Measurements from ENCODE around the gene SEZ6.

The SEZ6 gene

GRCh38 chr17:28974451-28974850 is 31.4 kb downstream of the SEZ6 start:
- DNase-seq, result no peak

DNA sequence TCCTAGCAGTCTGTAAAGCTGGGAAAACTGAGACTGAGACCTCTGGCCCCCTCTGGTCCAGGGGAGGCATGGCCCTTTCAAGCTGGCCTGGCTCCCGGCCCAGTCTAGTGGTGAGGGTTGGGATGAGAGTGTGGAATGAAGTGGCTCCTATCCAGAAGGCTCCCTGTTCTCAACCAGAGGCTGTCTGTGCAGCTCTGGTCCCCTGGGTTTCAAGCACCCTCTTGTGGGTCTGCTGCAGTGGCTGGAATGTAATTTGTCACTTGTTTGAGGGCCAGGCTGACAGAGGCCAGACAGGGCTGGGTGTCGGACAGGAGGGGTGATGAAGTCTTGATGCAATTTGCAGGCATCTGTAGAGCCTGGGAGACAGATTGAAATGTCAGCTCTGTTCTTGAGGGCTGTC is 32.4 kb downstream of the SEZ6 start:
- DNase-seq, result peak in 1 of 2 donors; percentile 15

DNA sequence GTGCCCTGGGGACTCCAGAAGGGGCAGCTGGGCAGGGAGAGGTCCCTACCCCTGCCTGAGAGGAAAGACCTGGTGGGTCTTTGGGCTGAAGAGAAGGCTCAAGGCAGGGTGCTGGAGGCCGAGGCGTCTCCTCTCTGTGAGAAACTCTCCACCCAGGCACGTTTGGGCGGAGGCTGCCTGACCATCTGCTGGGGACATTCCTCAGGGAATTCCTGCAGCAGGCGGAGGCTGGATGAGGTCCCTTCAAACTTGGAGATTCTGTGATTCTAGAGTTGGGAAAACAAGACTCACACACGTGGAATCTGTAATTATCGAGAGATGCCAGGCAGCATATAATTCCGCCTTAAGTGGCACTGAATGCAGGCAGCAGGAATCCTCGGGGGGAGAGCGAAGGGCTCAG is 33.4 kb downstream of the SEZ6 start:
- no peak for DNase-seq

GRCh38 chr17:28970879-28971278 is 35.0 kb downstream of the SEZ6 start:
- peak; percentile 34 to 40 for DNase-seq

- DNase-seq, result no peak
These were observed 36.0 kb downstream of the SEZ6 start for GRCh38 chr17:28969706-28970393.

DNA sequence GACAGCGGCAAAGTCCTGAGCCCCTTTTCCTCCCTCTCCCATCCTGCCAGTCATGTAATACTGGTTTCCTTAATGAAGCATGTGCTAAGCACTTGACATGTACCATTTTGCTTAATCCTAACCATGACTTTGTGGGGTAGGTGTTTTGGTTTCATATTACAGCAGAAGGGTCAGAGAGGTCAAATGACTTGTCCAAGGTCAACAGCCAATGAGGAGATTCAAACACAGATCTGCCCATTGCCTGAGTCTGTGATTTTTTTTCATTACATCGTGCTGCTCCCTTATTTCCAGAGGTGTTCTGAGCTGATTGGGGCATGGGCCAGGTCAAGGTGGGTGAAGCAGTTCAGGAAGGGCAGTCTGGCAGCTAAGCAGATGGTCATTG is 36.9 kb downstream of the SEZ6 start:
- no peak for DNase-seq

- DNase-seq, result no peak
These were observed 37.5 kb downstream of the SEZ6 start for GRCh38 chr17:28968231-28968913.

DNA sequence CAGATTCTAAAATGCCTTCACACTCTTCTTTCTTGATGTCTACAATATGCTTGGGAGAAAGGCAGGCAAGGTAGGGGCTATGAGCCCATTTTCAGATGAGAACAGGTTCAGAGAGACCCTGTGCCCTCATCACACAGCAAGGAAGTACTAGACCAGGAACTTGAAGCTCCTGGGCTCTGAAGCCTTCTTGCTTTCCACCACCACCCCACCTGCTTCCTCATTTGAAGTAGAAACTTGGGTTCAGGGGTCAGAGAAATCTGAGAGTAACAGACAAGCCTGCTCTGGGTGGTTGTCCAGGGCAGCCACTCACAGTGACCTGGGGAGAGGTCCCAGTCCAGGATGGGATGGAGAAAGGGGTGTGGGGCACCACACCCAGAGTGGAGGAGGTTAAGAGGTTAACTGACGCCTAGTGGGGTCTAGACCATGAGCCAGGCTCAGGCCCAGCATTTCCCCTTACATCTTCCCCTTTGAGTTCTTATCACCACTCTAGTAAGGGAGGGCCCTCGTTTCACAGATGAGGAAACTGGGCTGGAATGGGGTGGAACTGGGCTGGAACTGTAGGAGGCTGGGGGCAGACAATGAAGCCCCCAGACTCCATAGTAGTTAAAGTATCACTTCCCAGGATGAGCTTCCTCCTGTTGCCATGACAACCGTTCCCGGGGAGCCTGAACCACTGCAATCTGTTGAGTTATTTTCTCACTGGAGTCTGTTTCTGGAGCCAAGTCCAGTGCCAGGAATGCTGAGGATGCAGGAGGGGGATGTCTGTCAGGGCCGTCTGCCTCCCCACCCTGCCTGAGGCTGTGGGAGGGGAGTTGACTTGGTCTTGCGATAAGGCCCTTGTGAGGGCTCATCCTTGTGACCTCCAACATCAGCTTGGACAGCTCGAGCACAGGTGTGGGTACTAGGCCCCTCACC is 38.4 kb downstream of the SEZ6 start:
- DNase-seq, result no peak

- DNase-seq, result no peak
These were observed 42.0 kb downstream of the SEZ6 start for GRCh38 chr17:28963841-28964240.

- DNase-seq, result no peak
These were observed 42.7 kb downstream of the SEZ6 start for GRCh38 chr17:28963055-28963611.

GRCh38 chr17:28961391-28961790 is 44.4 kb downstream of the SEZ6 start:
- DNase-seq, result no peak

- DNase-seq, result no peak
These were observed 45.4 kb downstream of the SEZ6 start for GRCh38 chr17:28960256-28961061.

DNA sequence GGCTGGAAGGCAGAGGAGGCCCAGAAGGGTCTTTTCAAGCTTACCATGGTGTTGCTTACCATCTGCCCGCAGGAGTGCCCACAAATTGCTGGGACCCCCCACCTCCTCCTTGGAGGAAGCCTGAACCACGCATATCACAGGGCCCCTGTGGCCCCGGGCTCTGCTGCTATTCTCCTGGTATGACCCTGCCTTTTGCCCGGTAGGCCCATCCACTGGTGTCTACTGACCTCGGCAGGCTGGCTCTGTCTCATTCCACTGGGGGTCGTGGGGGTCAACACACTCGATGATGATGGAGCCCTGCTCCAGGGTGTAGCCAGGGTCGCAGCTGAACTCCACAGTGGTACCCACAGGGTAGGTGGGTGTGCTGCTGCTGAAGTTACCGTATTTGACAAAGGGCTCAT is 46.4 kb downstream of the SEZ6 start:
- no peak for DNase-seq

DNA sequence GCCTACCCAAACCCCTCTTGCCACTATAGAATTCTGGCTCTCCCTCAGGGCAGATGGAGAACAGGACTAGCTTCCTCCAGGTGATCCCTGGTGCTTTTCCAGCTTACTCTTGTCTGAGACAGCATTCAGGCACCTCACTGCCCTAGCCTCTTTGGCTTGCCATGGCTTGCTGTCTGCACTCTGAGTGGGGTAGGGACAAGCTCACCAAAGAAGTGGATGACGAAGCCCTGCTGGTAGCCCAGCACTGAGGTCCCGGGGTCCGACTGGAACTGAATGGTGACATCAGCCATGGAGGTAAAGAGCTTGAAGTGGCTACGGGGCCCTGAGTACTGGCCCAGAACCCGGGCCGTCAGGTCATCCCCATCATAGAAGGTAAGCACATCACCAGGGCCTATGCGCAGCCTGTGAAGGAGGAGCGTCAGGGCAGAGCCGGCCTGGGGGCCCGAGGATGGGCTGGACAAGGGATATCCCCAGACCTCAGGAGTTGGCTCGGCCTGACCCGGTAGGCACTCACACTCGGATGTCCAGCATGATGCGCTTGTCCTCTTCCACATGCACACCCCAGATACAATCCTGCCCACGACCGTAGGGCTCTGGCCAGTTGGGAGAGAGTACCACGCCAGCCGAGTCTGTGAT is 46.9 kb downstream of the SEZ6 start:
- no peak for DNase-seq

- DNase-seq, result no peak
These were observed 47.9 kb downstream of the SEZ6 start for GRCh38 chr17:28957992-28958355.

- no peak for DNase-seq
These were observed 48.4 kb downstream of the SEZ6 start for GRCh38 chr17:28957277-28957991.

DNA sequence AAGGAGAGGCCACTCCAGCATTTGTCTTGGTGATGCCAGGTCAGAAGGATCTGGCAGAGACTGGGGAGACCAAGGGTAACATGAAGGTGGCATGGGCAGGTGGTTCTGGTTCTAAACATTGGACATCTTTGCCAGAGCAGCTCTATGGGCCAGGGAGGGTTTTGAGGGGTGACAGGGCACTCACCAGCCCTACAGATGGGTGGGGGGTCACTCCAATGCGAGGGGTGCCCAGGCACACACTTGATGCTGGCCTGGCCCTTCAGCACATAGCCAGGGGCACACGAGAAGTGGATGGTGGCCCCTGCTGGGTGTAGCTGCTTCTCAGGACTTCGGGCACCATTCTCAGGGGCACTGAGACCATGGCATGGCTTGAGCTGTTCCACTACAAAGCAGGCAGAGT is 49.0 kb downstream of the SEZ6 start:
- no peak for DNase-seq

DNA sequence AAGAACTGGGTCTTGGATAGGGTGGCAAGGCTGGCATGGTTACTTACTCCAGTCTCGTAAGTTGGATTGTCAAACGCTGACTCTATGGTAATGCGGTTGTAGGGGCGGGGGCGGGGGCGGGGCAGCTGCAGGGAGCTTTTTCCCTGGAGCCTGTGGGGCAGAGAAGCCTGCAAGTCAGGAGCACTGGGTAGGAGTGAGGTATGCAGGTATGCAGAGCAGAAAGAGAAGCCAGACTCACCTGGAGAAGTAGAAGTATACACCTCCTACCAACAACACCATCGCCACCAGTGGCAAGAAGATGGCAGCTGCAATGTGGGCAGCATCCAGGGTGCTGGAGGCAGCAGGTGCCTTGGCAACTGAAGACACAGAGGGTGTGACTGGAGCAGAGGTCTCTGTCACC is 49.7 kb downstream of the SEZ6 start:
- no peak for DNase-seq

DNA sequence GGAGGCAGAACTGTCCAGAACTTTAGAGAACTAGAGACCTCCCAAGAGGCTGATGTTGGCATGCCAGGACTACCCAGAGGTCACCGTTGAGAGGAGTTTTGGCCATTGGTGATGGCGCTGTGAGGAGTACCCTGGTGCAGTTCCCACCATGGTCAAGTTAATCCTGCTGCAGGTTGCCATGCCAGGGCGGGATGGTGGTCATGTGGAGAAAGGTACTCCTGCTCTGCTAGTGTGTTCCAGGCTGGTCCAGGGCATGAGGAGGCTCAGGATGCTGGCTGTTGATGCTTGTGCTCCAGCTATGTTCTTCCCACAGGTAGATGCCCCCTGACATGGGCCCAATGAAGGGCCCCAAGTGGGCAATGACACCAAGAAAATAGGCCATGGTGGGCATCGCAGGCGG is 50.4 kb downstream of the SEZ6 start:
- DNase-seq, result no peak

GRCh38 chr17:28954886-28955285 is 50.9 kb downstream of the SEZ6 start:
- no peak for DNase-seq

DNA sequence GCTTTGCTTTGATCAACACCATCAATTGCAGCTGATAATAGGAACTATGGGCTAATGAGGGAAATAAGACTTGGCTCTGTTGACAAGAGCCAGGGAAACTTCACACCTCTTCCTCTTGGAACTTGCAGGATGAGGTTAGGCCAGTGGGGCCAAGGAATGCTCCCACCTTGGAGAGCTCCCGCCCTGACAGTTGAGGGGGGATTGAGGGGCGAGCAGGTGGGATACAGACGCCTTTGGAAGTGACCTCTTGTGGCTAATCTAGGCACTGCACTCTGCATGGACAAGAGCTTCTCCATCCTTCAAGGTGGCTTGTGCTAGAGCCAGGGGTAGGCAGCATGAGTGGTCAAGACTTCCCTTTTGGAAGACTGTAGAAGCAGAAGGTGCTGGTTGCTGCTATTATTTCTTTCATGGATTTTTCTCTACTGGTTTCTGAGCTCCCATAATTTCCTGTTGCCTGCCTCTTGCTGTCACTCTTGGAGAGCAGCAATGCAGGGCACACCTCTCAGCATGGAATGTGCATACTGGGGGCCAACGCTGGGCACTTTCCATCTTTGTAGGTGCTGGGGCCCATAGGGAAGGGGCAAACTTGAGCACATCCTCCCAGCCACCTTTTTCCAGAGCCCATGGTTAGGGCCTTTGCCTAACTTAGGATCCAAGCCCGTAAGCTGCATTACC is 52.3 kb downstream of the SEZ6 start:
- no peak for DNase-seq

Measured in hippocampal formation (tissue), 2 donors.